T47D (cell line): Measurements from ENCODE around the gene FASTKD3.

ENCODE experiments used
- DNase-seq, 2 experiments: peaks; one replicate each; pipeline versions ENCODE4 v3.0.0 to v3.0.0-alpha.2; 2011 to 2012; ENCODE audit warnings: low read depth in 1 of 2, low spot score in 1 of 2
- JUND ChIP-seq: IDR thresholded peaks from 2 replicates; pipeline ENCODE4 v1.6.1; 2012; ENCODE audit warnings: low read depth
- in situ Hi-C: cut with HindIII; loops from 2 replicates; pipeline ENCODE4 v1.10.0; 2016; ENCODE audit warnings: low sequenced_read_pairs, low pct_unique_long_range_greater_than_20kb

FASTKD3 gene

GRCh38 chr5:7894860-7895259 lies 26.0 kb upstream of the FASTKD3 start:
- DNase-seq, result no peak
- in situ Hi-C loops, result no loop called here
- no peak for TF ChIP-seq JUND

- in situ Hi-C loops, result no loop called here
- no peak for TF ChIP-seq JUND
- DNase-seq, result no peak
These were observed 25.6 kb upstream of the FASTKD3 start for GRCh38 chr5:7894439-7894838.

- TF ChIP-seq JUND, result no peak
- in situ Hi-C loops, result no loop called here
- no peak for DNase-seq
These were observed 20.1 kb upstream of the FASTKD3 start for GRCh38 chr5:7888901-7889300.

DNA sequence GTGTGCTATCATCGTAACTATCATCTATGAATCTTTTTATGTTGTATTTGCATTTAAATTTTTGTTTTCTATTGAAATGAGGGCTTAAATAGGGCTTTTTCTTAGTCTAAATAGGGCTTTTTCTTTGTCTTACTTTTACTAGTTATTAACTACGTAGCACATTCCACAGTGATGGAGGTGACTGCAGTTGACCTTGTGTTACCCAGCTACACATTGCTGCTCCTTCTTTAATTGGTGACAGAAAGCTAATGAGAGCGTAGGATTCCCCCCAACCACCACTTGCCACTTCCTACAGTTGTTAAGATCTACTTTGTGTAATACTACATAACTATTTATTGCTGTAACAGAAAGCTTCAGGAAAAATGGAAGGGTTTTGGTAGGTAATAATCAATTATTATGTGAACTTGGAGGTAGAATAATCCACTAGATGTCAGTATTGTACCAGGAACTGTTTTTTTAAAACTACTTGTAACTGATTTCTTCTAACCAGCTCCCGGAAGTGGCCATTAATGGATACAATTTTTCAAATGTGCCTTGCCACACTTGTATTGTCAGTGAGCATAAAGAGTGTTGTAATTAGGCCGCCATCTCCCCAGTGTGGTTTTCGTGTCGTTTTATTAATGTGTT lies 18.1 kb upstream of the FASTKD3 start:
- in situ Hi-C loops, result no loop called here
- TF ChIP-seq JUND, result no peak
- peak; percentile 15 to 61 for DNase-seq

- in situ Hi-C loops, result no loop called here
- TF ChIP-seq JUND, result no peak
- no peak for DNase-seq
These were observed 15.8 kb upstream of the FASTKD3 start for GRCh38 chr5:7884491-7885267.

DNA sequence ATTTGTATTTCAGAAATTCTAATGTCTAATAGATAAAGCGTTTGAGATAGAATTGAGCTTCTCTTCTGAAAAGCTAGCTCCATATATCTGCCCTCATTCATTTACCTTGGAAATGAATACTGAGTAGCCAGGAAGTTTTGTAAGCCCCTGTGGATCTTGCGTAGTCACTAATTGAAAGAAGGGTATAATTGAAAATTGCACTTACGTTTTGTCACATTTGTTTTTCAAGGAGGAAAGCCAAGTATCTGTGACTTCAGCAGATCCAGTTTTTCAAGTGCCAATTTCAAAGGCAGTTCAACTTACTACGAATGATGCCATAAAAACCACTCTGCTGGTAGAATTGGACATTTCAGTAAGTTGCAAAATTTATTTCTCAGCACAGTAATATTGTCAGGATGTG lies 14.1 kb upstream of the FASTKD3 start:
- in situ Hi-C loops, result no loop called here
- DNase-seq, result no peak
- TF ChIP-seq JUND, result no peak

DNA sequence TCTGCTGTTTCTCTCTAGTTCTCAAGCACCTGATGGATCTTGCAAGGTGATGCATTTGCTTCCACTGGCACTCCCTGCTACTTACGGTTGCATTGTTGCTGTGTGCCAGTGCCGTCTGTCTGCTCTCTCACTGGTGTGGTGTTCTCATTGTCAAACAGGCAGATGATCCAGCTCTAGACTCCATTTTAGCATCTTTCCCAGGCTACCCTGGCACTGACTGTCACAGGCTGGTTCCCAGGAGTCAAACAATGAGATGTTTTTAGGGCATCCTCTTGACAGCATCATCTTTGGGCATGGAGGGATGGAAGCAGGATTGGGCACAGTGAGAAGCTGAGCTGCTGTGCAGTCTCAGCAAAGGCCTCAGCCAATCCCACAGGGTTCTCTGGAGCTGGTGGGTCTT lies 13.0 kb upstream of the FASTKD3 start:
- no peak for DNase-seq

GRCh38 chr5:7881091-7881490 lies 12.3 kb upstream of the FASTKD3 start:
- in situ Hi-C loops, result no loop called here
- no peak for DNase-seq
- TF ChIP-seq JUND, result no peak

More for the DNA sequence above, 13.0 kb upstream of the FASTKD3 start:
- TF ChIP-seq JUND, result no peak
- in situ Hi-C loops, result no loop called here

GRCh38 chr5:7878381-7878873 lies 9.6 kb upstream of the FASTKD3 start:
- DNase-seq, result no peak
- in situ Hi-C loops, result no loop called here
- TF ChIP-seq JUND, result no peak

DNA sequence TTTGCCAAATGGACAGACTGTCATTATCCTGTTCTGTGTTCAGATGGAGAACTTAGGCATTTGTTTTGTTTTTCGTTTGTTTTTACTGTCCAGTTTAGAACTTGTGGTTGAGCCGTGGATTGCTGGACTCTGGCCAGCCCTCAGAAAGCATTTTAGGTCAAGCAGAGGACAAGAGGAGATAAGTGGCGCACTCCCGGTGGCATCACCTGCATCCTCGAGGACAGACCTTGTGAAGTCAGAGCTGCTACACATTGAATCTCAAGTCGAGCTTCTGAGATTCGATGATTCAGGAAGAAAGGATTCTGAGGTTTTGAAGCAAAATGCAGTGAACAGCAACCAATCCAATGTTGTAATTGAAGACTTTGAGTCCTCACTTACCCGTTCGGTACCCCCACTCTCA lies 9.0 kb upstream of the FASTKD3 start:
- no peak for DNase-seq
- in situ Hi-C loops, result no loop called here
- no peak for TF ChIP-seq JUND

DNA sequence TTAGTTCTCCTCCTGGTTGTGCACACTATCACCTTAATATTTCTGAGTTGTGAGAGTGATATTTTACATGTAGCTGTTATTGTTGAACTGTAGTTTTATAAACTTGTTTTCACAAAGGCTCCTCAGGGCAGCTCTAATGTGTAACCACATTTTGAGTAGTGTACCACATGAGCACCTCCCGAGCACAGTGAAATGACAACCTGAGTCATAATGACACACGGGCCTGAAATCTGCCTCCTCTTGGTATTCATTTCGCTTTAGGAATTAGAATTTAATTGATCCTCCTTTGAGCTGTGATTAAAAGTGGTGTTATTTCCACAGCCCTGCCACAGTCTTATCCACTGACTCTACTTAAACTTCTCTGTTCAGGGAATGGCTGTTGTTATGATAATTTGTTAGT lies 8.0 kb upstream of the FASTKD3 start:
- no peak for DNase-seq
- in situ Hi-C loops, result no loop called here

DNA sequence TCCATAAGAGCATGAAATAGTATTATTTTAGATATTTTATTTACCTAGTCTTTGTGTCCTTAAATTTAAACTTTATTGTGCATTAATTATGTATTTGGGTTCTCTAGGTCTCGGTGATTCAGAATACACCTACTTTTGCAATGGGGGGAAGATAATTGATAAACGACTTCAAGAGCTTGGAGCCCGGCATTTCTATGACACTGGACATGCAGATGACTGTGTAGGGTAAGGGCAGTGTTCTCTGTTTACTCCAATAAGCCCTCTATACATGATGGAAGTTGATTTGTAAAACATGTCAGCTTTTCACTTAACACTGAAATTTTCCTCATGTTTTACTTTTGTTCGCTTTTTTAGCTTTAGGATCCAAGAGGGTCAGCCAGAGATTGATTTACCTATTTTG lies 6.3 kb upstream of the FASTKD3 start:
- no peak for DNase-seq
- TF ChIP-seq JUND, result no peak
- in situ Hi-C loops, result no loop called here

More for the DNA sequence above, 8.0 kb upstream of the FASTKD3 start:
- no peak for TF ChIP-seq JUND

DNA sequence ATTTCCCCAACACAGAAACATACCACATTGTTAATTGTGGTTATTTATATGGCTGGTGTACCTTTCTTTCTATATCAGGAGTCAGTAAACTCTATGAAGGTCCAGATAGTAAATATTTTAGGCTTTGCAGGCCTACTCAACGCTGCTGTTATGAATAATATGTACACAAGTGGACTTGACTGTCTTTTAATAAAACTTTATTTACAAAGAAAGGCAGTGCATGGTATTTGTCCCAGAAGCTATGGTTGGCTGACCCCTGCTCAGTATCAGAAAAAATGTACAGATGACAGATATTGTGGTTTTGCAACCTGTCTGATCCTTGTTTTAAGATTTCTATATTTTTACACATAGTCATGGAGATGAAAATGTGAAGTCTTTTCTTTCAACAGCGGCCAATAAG lies 5.8 kb upstream of the FASTKD3 start:
- in situ Hi-C loops, result no loop called here
- TF ChIP-seq JUND, result no peak
- no peak for DNase-seq
